Nephron progenitor cell (in vitro differentiated cells): ENCODE measurements around the gene HDAC6.

Experiments used
- DNase-seq: peaks from one replicate; pipeline ENCODE4 v3.0.0; 2021
- H3K27ac Mint-ChIP-seq: 2 replicates; pipeline ENCODE4 v1.8.0; 2021; ENCODE audit warnings: mild to moderate bottlenecking, moderate library complexity, mixed read lengths
- H3K27me3 Mint-ChIP-seq: 2 replicates; pipeline ENCODE4 v1.8.0; 2021; ENCODE audit warnings: mild to moderate bottlenecking, low read depth, mixed read lengths; ENCODE audit not compliant: poor library complexity
- H3K36me3 Mint-ChIP-seq: 2 replicates; pipeline ENCODE4 v1.8.0; 2021; ENCODE audit warnings: low read depth, mixed read lengths
- H3K4me1 Mint-ChIP-seq: 2 replicates; pipeline ENCODE4 v1.8.0; 2021; ENCODE audit warnings: mixed read lengths
- H3K4me3 Mint-ChIP-seq: 2 replicates; pipeline ENCODE4 v1.8.0; 2021; ENCODE audit warnings: mild to moderate bottlenecking, moderate library complexity, mixed read lengths
- H3K9me3 Mint-ChIP-seq: 2 replicates; pipeline ENCODE4 v1.8.0; 2021; ENCODE audit warnings: mild to moderate bottlenecking, moderate library complexity, mixed read lengths
- CTCF ChIP-seq: fragments of 200-600 bp; sonication (generic); IDR thresholded peaks from 2 replicates; pipeline ENCODE4 v1.5.0; 2021; ENCODE audit warnings: antibody characterized with exemption

Gene HDAC6

DNA sequence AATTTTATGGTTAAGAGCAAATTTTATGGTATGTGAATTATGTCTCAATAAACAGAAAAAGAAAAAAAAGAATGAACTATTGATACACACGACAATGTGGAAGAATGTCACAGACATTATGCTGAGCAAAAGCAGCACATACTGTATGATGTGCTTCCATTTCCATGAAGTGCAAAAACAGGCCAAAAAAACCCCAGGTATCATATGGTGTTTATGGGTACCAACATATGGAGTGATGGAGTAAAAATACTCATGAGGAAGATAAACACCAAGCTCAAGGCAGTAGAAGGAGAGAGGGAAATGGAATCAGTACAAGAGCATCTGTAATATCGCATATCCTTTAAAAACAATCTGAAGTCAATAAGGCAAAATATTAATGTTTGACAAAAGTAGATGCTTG lies 19.7 kb upstream of the HDAC6 start:
- no peak for TF ChIP-seq CTCF
- peaks cover 53% of the 10 kb centered on the region for H3K9me3 Mint-ChIP-seq
- no peaks in the 10 kb centered on the region for H3K36me3 Mint-ChIP-seq
- H3K27me3 Mint-ChIP-seq, result peaks cover 16% of the 10 kb centered on the region
- DNase-seq, result no peak
- no peak overlapping the region for H3K4me3 Mint-ChIP-seq
- H3K27ac Mint-ChIP-seq, result no peak overlapping the region
- no peaks in the 10 kb centered on the region for H3K4me1 Mint-ChIP-seq

- Mint-ChIP-seq H3K9me3 (peaks cover 52% of the 10 kb centered on the region), H3K27me3 (peaks cover 15% of the 10 kb centered on the region), H3K27ac (no peak overlapping the region), H3K36me3 (no peaks in the 10 kb centered on the region), H3K4me3 (no peak overlapping the region), H3K4me1 (no peaks in the 10 kb centered on the region)
- TF ChIP-seq CTCF, result no peak
- DNase-seq, result no peak
These were observed 19.1 kb upstream of the HDAC6 start for GRCh38 chrX:48782795-48783194.

DNA sequence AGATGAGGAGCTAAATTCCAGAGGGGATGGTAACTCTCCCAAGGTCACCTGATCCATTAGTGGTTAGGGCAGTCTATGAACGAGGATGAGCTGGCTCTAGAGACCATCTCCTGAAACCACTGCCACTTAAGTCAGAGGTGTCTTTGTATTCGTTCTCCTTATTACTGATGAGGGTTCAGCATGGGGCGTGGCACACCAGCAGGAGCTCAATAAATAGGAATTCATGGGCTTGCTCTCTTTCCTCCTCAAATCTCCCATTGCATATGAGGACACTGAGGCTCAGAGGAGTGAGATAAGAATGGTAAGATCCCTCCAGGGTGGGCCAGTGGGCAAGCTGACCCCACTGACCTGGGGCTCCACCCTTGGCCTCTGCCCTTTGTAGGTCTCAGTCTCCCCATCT lies 17.1 kb upstream of the HDAC6 start:
- H3K4me3 Mint-ChIP-seq, result no peak overlapping the region
- no peaks in the 10 kb centered on the region for H3K4me1 Mint-ChIP-seq
- DNase-seq, result no peak
- peaks cover 23% of the 10 kb centered on the region for H3K27me3 Mint-ChIP-seq
- H3K36me3 Mint-ChIP-seq, result no peaks in the 10 kb centered on the region
- no peak for TF ChIP-seq CTCF
- H3K9me3 Mint-ChIP-seq, result peaks cover 59% of the 10 kb centered on the region
- H3K27ac Mint-ChIP-seq, result no peak overlapping the region

DNA sequence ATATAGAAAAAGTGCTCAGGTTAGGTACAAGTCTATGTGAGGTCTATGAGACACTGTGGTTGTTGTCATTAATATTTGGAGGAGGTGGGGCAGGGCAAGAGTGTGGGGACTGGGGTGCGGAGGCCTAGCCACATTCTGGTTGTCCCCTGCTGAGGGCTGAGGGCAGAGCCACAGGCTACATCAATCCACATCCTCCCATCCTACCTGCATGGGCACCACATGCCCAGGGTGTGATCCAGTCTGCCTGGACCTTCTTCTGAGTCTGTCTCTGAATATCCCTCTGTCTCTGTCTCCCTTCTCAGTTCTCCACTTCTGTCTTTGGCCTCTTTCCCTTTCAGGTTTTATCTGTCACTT lies 16.7 kb upstream of the HDAC6 start:
- Mint-ChIP-seq H3K27ac (no peak overlapping the region), H3K9me3 (peaks cover 59% of the 10 kb centered on the region), H3K4me1 (no peaks in the 10 kb centered on the region), H3K27me3 (peaks cover 27% of the 10 kb centered on the region), H3K4me3 (no peak overlapping the region), H3K36me3 (no peaks in the 10 kb centered on the region)
- no peak for TF ChIP-seq CTCF
- DNase-seq, result no peak

GRCh38 chrX:48785540-48786214 lies 16.2 kb upstream of the HDAC6 start:
- H3K36me3 Mint-ChIP-seq, result no peaks in the 10 kb centered on the region
- TF ChIP-seq CTCF, result no peak
- peaks cover 63% of the 10 kb centered on the region for H3K9me3 Mint-ChIP-seq
- no peak overlapping the region for H3K27ac Mint-ChIP-seq
- H3K4me1 Mint-ChIP-seq, result no peaks in the 10 kb centered on the region
- DNase-seq, result no peak
- H3K4me3 Mint-ChIP-seq, result no peak overlapping the region
- peaks cover 27% of the 10 kb centered on the region for H3K27me3 Mint-ChIP-seq

DNA sequence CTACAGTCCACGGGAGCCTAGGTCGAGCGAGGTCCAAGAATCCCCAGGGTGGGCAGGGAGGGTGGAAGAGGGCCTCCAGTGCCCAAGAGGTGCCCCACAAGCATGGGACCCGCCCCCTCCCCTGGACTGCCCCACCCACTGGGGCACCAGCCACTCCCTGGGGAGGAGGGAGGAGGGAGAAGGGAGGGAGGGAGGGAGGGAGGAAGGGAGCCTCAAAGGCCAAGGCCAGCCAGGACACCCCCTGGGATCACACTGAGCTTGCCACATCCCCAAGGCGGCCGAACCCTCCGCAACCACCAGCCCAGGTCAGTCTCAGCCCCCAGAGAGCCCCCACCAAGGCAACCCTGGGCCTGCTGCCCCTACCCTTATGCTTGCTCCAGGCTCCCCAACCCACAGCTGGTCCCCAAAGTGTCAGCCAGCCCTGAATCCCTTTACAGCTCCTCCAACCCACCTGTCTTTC lies 15.5 kb upstream of the HDAC6 start, which contains the start of gene GATA1:
TSS of gene GATA1 (plus strand) at position 250 of the 460 bp plus-strand sequence. CDS start 4,520 bp downstream, outside the sequence.
- Mint-ChIP-seq H3K27me3 (peaks cover 30% of the 10 kb centered on the region), H3K4me1 (no peaks in the 10 kb centered on the region), H3K9me3 (peaks cover 61% of the 10 kb centered on the region), H3K4me3 (no peak within 1 kb of the TSS), H3K36me3 (no peaks in the 10 kb centered on the region), H3K27ac (no peak within 1 kb of the TSS)
- DNase-seq, result no peak
- TF ChIP-seq CTCF, result no peak
